Prostate gland (tissue), 1 donor: ENCODE data around the gene CD164.

Experiments used
- POLR2A ChIP-seq: fragments of 450-650 bp; IDR thresholded peaks from one replicate; pipeline ENCODE4 v1.6.1; 2016; ENCODE audit warnings: antibody characterized with exemption, mild to moderate bottlenecking
- POLR2AphosphoS5 ChIP-seq: sonication (generic); formaldehyde crosslinking; IDR thresholded peaks from one replicate; pipeline ENCODE4 v1.6.1; 2017; ENCODE audit warnings: antibody characterized with exemption

- no peak for TF ChIP-seq POLR2A
- no peak for TF ChIP-seq POLR2AphosphoS5
Observed at GRCh38 chr6:109330263-109330662, 52.0 kb downstream of the CD164 start.
